Activated CD4-positive, alpha-beta T cell treated with anti-CD3 and anti-CD28 coated beads, Interleukin-2, amount 10 ng/mL, durations not matched to agents 7 days and 5 days (primary cell): ENCODE results near the gene IL1RAPL1. TPM values are rescaled to one million over a fixed set of nuclear protein-coding genes. Genes with fewer than 3 reads are reported as not detected.
"Not testable (repeated sequence)": the region's sequence is repeated elsewhere in the genome, so short reads cannot be mapped to it uniquely, and the experiment has no call there.

Experiments
- CTCF ChIA-PET: fragments of 350-600 bp; sonication (Branson Sonifier 250); formaldehyde crosslinking; loops from one replicate; lab custom pipeline; 2021; ENCODE audit warnings: antibody characterized with exemption; lab: Charles Lee
- POLR2A ChIA-PET: fragments of 350-600 bp; sonication (Branson Sonifier 250); formaldehyde crosslinking; loops from one replicate; lab custom pipeline; 2021; ENCODE audit warnings: antibody characterized with exemption; lab: Charles Lee
- DNase-seq: peaks from one replicate; pipeline ENCODE4 v3.0.0-alpha.2; 2020
- H3K27ac Mint-ChIP-seq: one replicate; pipeline ENCODE4 v1.8.0; 2021; ENCODE audit warnings: mild to moderate bottlenecking, moderate library complexity, mixed read lengths
- H3K27me3 Mint-ChIP-seq: one replicate; pipeline ENCODE4 v1.8.0; 2021; ENCODE audit warnings: mixed read lengths
- H3K36me3 Mint-ChIP-seq: one replicate; pipeline ENCODE4 v1.8.0; 2021; ENCODE audit warnings: low read depth, mixed read lengths
- H3K4me1 Mint-ChIP-seq: one replicate; pipeline ENCODE4 v1.8.0; 2021; ENCODE audit warnings: mixed read lengths
- H3K4me3 Mint-ChIP-seq: one replicate; pipeline ENCODE4 v1.8.0; 2021; ENCODE audit warnings: mild to moderate bottlenecking, moderate library complexity, mixed read lengths
- H3K9me3 Mint-ChIP-seq: one replicate; pipeline ENCODE4 v1.8.0; 2021; ENCODE audit warnings: mixed read lengths
- total RNA-seq, 2 experiments: library from RNA; stranded (reverse); gene quantifications; one replicate each; pipeline ENCODE4 v1.2.3, GENCODE V29; 2021

The IL1RAPL1 gene
- total RNA-seq, 2 experiments from 2014 or later = not detected

GRCh38 chrX:29044423-29045184, 457.4 kb downstream of the IL1RAPL1 start:
- Mint-ChIP-seq H3K4me1 (no peaks in the 10 kb centered on the region), H3K9me3 (no peaks in the 10 kb centered on the region), H3K4me3 (no peak overlapping the region), H3K36me3 (no peaks in the 10 kb centered on the region), H3K27me3 (no peaks in the 10 kb centered on the region), H3K27ac (no peak overlapping the region)
- DNase-seq = no peak
- CTCF ChIA-PET = no interaction called here
- POLR2A ChIA-PET = no interaction called here

GRCh38 chrX:29065477-29065876, 478.2 kb downstream of the IL1RAPL1 start:
- ChIA-PET POLR2A (no interaction called here), CTCF (no interaction called here)
- H3K4me1 Mint-ChIP-seq = no peaks in the 10 kb centered on the region
- no peak for DNase-seq
- H3K4me3 Mint-ChIP-seq = no peak overlapping the region
- no peaks in the 10 kb centered on the region for H3K9me3 Mint-ChIP-seq
- H3K36me3 Mint-ChIP-seq = no peaks in the 10 kb centered on the region
- H3K27ac Mint-ChIP-seq = no peak overlapping the region
- no peaks in the 10 kb centered on the region for H3K27me3 Mint-ChIP-seq

- DNase-seq = no peak
- Mint-ChIP-seq H3K27me3 (no peaks in the 10 kb centered on the region), H3K27ac (no peak overlapping the region), H3K36me3 (no peaks in the 10 kb centered on the region), H3K4me1 (no peaks in the 10 kb centered on the region), H3K9me3 (no peaks in the 10 kb centered on the region), H3K4me3 (no peak overlapping the region)
- POLR2A ChIA-PET = no interaction called here
- CTCF ChIA-PET = no interaction called here
These were observed 479.3 kb downstream of the IL1RAPL1 start for GRCh38 chrX:29066516-29066915.

- ChIA-PET CTCF (interaction anchor here (0.6 kb wide), 1 partner anchor 37 kb away, joined by 4 read pairs; no protein-coding TSS in a partner anchor), POLR2A (no interaction called here)
- Mint-ChIP-seq H3K27ac (no peak overlapping the region), H3K36me3 (no peaks in the 10 kb centered on the region), H3K27me3 (no peaks in the 10 kb centered on the region), H3K9me3 (no peaks in the 10 kb centered on the region), H3K4me1 (no peaks in the 10 kb centered on the region), H3K4me3 (no peak overlapping the region)
- DNase-seq = no peak
These were observed 480.1 kb downstream of the IL1RAPL1 start for GRCh38 chrX:29067351-29067750.

- Mint-ChIP-seq H3K36me3 (no peaks in the 10 kb centered on the region), H3K27me3 (no peaks in the 10 kb centered on the region), H3K4me3 (no peak overlapping the region), H3K27ac (no peak overlapping the region), H3K4me1 (no peaks in the 10 kb centered on the region), H3K9me3 (no peaks in the 10 kb centered on the region)
- ChIA-PET CTCF (no interaction called here), POLR2A (no interaction called here)
- DNase-seq = no peak
These were observed 484.5 kb downstream of the IL1RAPL1 start for GRCh38 chrX:29071525-29072320.

- Mint-ChIP-seq H3K4me1 (no peaks in the 10 kb centered on the region), H3K9me3 (peaks cover 2% of the 10 kb centered on the region), H3K27ac (no peak overlapping the region), H3K36me3 (no peaks in the 10 kb centered on the region), H3K4me3 (no peak overlapping the region), H3K27me3 (no peaks in the 10 kb centered on the region)
- POLR2A ChIA-PET = no interaction called here
- DNase-seq = no peak
- CTCF ChIA-PET = no interaction called here
These were observed 495.3 kb downstream of the IL1RAPL1 start for GRCh38 chrX:29082558-29082957.

GRCh38 chrX:29083823-29084222, 496.6 kb downstream of the IL1RAPL1 start:
- no peaks in the 10 kb centered on the region for H3K4me1 Mint-ChIP-seq
- H3K27ac Mint-ChIP-seq = no peak overlapping the region
- DNase-seq = no peak
- POLR2A ChIA-PET = no interaction called here
- no peak overlapping the region for H3K4me3 Mint-ChIP-seq
- H3K27me3 Mint-ChIP-seq = no peaks in the 10 kb centered on the region
- H3K9me3 Mint-ChIP-seq = no peaks in the 10 kb centered on the region
- CTCF ChIA-PET = no interaction called here
- no peaks in the 10 kb centered on the region for H3K36me3 Mint-ChIP-seq

- CTCF ChIA-PET = interaction anchor here (0.6 kb wide), 1 partner anchor 91 kb away, joined by 4 read pairs; no protein-coding TSS in a partner anchor
- H3K4me3 Mint-ChIP-seq = no peak overlapping the region
- no peaks in the 10 kb centered on the region for H3K9me3 Mint-ChIP-seq
- POLR2A ChIA-PET = no interaction called here
- no peak for DNase-seq
- H3K27ac Mint-ChIP-seq = no peak overlapping the region
- H3K27me3 Mint-ChIP-seq = no peaks in the 10 kb centered on the region
- no peaks in the 10 kb centered on the region for H3K36me3 Mint-ChIP-seq
- no peaks in the 10 kb centered on the region for H3K4me1 Mint-ChIP-seq
These were observed 503.6 kb downstream of the IL1RAPL1 start for GRCh38 chrX:29090811-29091210.

GRCh38 chrX:29107231-29107630, 520.0 kb downstream of the IL1RAPL1 start:
- DNase-seq = no peak
- ChIA-PET POLR2A (no interaction called here), CTCF (no interaction called here)
- Mint-ChIP-seq H3K27ac (no peak overlapping the region), H3K36me3 (no peaks in the 10 kb centered on the region), H3K9me3 (no peaks in the 10 kb centered on the region), H3K4me3 (no peak overlapping the region), H3K27me3 (no peaks in the 10 kb centered on the region), H3K4me1 (no peaks in the 10 kb centered on the region)

GRCh38 chrX:29110041-29110440, 522.8 kb downstream of the IL1RAPL1 start:
- H3K9me3 Mint-ChIP-seq = no peaks in the 10 kb centered on the region
- no peaks in the 10 kb centered on the region for H3K36me3 Mint-ChIP-seq
- no peaks in the 10 kb centered on the region for H3K27me3 Mint-ChIP-seq
- ChIA-PET CTCF (no interaction called here), POLR2A (no interaction called here)
- no peaks in the 10 kb centered on the region for H3K4me1 Mint-ChIP-seq
- no peak for DNase-seq
- no peak overlapping the region for H3K27ac Mint-ChIP-seq
- H3K4me3 Mint-ChIP-seq = no peak overlapping the region

- Mint-ChIP-seq H3K4me3 (no peak overlapping the region), H3K9me3 (no peaks in the 10 kb centered on the region), H3K36me3 (no peaks in the 10 kb centered on the region), H3K27me3 (no peaks in the 10 kb centered on the region), H3K27ac (no peak overlapping the region), H3K4me1 (no peaks in the 10 kb centered on the region)
- no peak for DNase-seq
- CTCF ChIA-PET = no interaction called here
- POLR2A ChIA-PET = no interaction called here
These were observed 526.0 kb downstream of the IL1RAPL1 start for GRCh38 chrX:29113221-29113620.

GRCh38 chrX:29122817-29123216, 535.6 kb downstream of the IL1RAPL1 start:
- DNase-seq, H3K4me3 Mint-ChIP-seq, H3K9me3 Mint-ChIP-seq, CTCF ChIA-PET, POLR2A ChIA-PET, H3K36me3 Mint-ChIP-seq, H3K27ac Mint-ChIP-seq, H3K27me3 Mint-ChIP-seq, H3K4me1 Mint-ChIP-seq: not testable (repeated sequence)

- no peaks in the 10 kb centered on the region for H3K27me3 Mint-ChIP-seq
- H3K36me3 Mint-ChIP-seq = no peaks in the 10 kb centered on the region
- H3K4me1 Mint-ChIP-seq = no peaks in the 10 kb centered on the region
- H3K9me3 Mint-ChIP-seq = no peaks in the 10 kb centered on the region
- no peak for DNase-seq
- ChIA-PET POLR2A (no interaction called here), CTCF (no interaction called here)
- no peak overlapping the region for H3K27ac Mint-ChIP-seq
- H3K4me3 Mint-ChIP-seq = no peak overlapping the region
These were observed 543.7 kb downstream of the IL1RAPL1 start for GRCh38 chrX:29130905-29131304.
